Hepatocyte (in vitro differentiated cells): ENCODE data around the gene HLA-DMB. TPM values are rescaled to one million over a fixed set of nuclear protein-coding genes. Genes with fewer than 3 reads are reported as not detected.

Experiments used
- DNase-seq: peaks from one replicate; pipeline ENCODE4 v3.0.0-alpha.2; 2016; ENCODE audit warnings: low spot score
- H2AFZ ChIP-seq: fragments of 200-600 bp; sonication (generic); 2 replicates; pipeline ENCODE4 v1.6.0; 2016; ENCODE audit warnings: antibody characterized with exemption, mild to moderate bottlenecking
- H3K27ac ChIP-seq: fragments of 200-600 bp; sonication (generic); 2 replicates; pipeline ENCODE4 v1.5.1; 2016; ENCODE audit warnings: mild to moderate bottlenecking
- H3K27me3 ChIP-seq: fragments of 200-600 bp; sonication (generic); 2 replicates; pipeline ENCODE4 v1.6.1; 2016
- H3K36me3 ChIP-seq: fragments of 200-600 bp; sonication (generic); replicated peaks from 2 replicates; pipeline ENCODE4 v1.5.1; 2016; ENCODE audit warnings: low read depth; ENCODE audit not compliant: insufficient read depth
- H3K4me1 ChIP-seq: fragments of 200-600 bp; sonication (generic); 2 replicates; pipeline ENCODE4 v1.5.1; 2016; ENCODE audit warnings: mild to moderate bottlenecking, moderate library complexity; ENCODE audit not compliant: insufficient read depth
- H3K4me2 ChIP-seq: fragments of 200-600 bp; sonication (generic); 2 replicates; pipeline ENCODE4 v1.6.0; 2016
- H3K4me3 ChIP-seq: fragments of 200-600 bp; sonication (generic); 2 replicates; pipeline ENCODE4 v1.5.1; 2016; ENCODE audit warnings: mild to moderate bottlenecking
- H3K79me2 ChIP-seq: fragments of 200-600 bp; sonication (generic); 2 replicates; pipeline ENCODE4 v1.6.0; 2017; ENCODE audit warnings: mild to moderate bottlenecking
- H3K9me2 ChIP-seq: fragments of 200-600 bp; sonication (generic); replicated peaks from 2 replicates; pipeline ENCODE4 v1.6.0; 2017; ENCODE audit warnings: mild to moderate bottlenecking; ENCODE audit not compliant: insufficient read depth
- H3K9me3 ChIP-seq: fragments of 200-600 bp; sonication (generic); 2 replicates; pipeline ENCODE4 v1.5.1; 2016; ENCODE audit warnings: low read depth, mild to moderate bottlenecking
- H4K20me1 ChIP-seq: fragments of 200-600 bp; sonication (generic); 2 replicates; pipeline ENCODE4 v1.6.0; 2016; ENCODE audit warnings: mild to moderate bottlenecking; ENCODE audit not compliant: insufficient read depth, poor library complexity, severe bottlenecking
- CTCF ChIP-seq: fragments of 200-600 bp; sonication (generic); IDR thresholded peaks from 2 replicates; pipeline ENCODE4 v1.5.1; 2016; ENCODE audit warnings: antibody characterized with exemption, mild to moderate bottlenecking; ENCODE audit not compliant: poor library complexity
- EZH2 ChIP-seq: fragments of 200-600 bp; sonication (generic); IDR thresholded peaks from 2 replicates; pipeline ENCODE4 v1.6.1; 2016; ENCODE audit warnings: antibody characterized with exemption, mild to moderate bottlenecking, borderline replicate concordance
- EZH2phosphoT487 ChIP-seq: fragments of 200-600 bp; sonication (generic); IDR thresholded peaks from one replicate; pipeline ENCODE4 v1.6.1; 2018; ENCODE audit warnings: antibody characterized with exemption, mild to moderate bottlenecking, low read depth, moderate library complexity; ENCODE audit not compliant: unreplicated experiment, severe bottlenecking
- WGBS: methylation state at CpG from one replicate; pipeline ENCODE4 v1.1.6; 2016; ENCODE audit warnings: low lambda C conversion rate; ENCODE audit errors: missing lambda C conversion rate; 5-methylcytosine and 5-hydroxymethylcytosine counted together
- polyA plus RNA-seq: library from polyadenylated mRNA; unstranded; fragments of >200 nt; fragmentation: Nextera tagmentation; extraction: Ambion mirVana; gene quantifications from 2 replicates; pipeline ENCODE4 v1.2.1, GENCODE V29; 2016
- total RNA-seq: library from RNA; depleted of rRNA; stranded (reverse); fragments of >200 nt; gene quantifications from 2 replicates; pipeline ENCODE4 v1.2.3, GENCODE V29; 2014

The HLA-DMB gene
- total and polyA plus RNA-seq, 2 experiments from 2014 or later = 1.00 to 1.7 TPM

- no peaks in the 10 kb centered on the region for H4K20me1 ChIP-seq
- H3K4me2 ChIP-seq = no peak overlapping the region
- H3K79me2 ChIP-seq = peaks cover 3% of the 10 kb centered on the region
- H3K27me3 ChIP-seq = no peaks in the 10 kb centered on the region
- no peak overlapping the region for H3K4me3 ChIP-seq
- H3K4me1 ChIP-seq = no peaks in the 10 kb centered on the region
- TF ChIP-seq EZH2phosphoT487 = no peak
- no peak for TF ChIP-seq CTCF
- TF ChIP-seq EZH2 = no peak
- no peak for DNase-seq
- H2AFZ ChIP-seq = no peak overlapping the region
- no peak overlapping the region for H3K27ac ChIP-seq
- H3K9me3 ChIP-seq = no peaks in the 10 kb centered on the region
- H3K9me2 ChIP-seq = no peaks in the 10 kb centered on the region
- H3K36me3 ChIP-seq = no peaks in the 10 kb centered on the region
Observed at GRCh38 chr6:32903952-32904351, 36.9 kb downstream of the HLA-DMB start.

- Histone ChIP-seq H3K27ac (peak overlapping the region; percentile 97), H3K4me3 (peak overlapping the region; percentile 99), H3K9me2 (no peaks in the 10 kb centered on the region), H3K4me2 (peak overlapping the region; percentile 84), H3K27me3 (peaks cover 4% of the 10 kb centered on the region), H3K79me2 (peaks cover 44% of the 10 kb centered on the region), H4K20me1 (no peaks in the 10 kb centered on the region), H2AFZ (peak overlapping the region; percentile 93), H3K36me3 (no peaks in the 10 kb centered on the region), H3K4me1 (peaks cover 10% of the 10 kb centered on the region), H3K9me3 (no peaks in the 10 kb centered on the region)
- no peak for DNase-seq
- WGBS = 1% methylated on average over 8 of the region's 8 CpGs
- no peak for TF ChIP-seq EZH2
- peak; percentile 1 for TF ChIP-seq CTCF
Observed at GRCh38 chr6:32895006-32895345, 45.9 kb downstream of the HLA-DMB start.

GRCh38 chr6:32894085-32895005 is 46.5 kb downstream of the HLA-DMB start:
- H3K79me2 ChIP-seq = peaks cover 44% of the 10 kb centered on the region
- no peaks in the 10 kb centered on the region for H3K36me3 ChIP-seq
- H3K4me2 ChIP-seq = peak overlapping the region; percentile 84
- H3K4me1 ChIP-seq = peaks cover 10% of the 10 kb centered on the region
- TF ChIP-seq EZH2 (no peak), CTCF (peak; percentile 18)
- DNase-seq = peak; percentile 94
- H3K27me3 ChIP-seq = peaks cover 6% of the 10 kb centered on the region
- H3K9me3 ChIP-seq = no peaks in the 10 kb centered on the region
- H3K9me2 ChIP-seq = no peaks in the 10 kb centered on the region
- WGBS = under 1% methylated on average over 61 of the region's 61 CpGs
- H2AFZ ChIP-seq = peak overlapping the region; percentile 93
- peak overlapping the region; percentile 97 for H3K27ac ChIP-seq
- no peaks in the 10 kb centered on the region for H4K20me1 ChIP-seq
- peak overlapping the region; percentile 99 for H3K4me3 ChIP-seq
